Lower leg skin (tissue), 3 donors: ENCODE results near the gene EBF4.

Experiments
- POLR2A ChIP-seq, 2 donors: fragments of 450-650 bp; IDR thresholded peaks; one replicate each; pipeline ENCODE4 v1.6.1; 2016 to 2017; ENCODE audit warnings: antibody characterized with exemption in 2 of 2, mild to moderate bottlenecking in 1 of 2, moderate library complexity in 1 of 2
- TF ChIP-seq, protein P1 (sequence below), 3 donors: fragments of 450-650 bp; IDR thresholded peaks; one replicate each; pipeline ENCODE4 v1.5.1; 2016; ENCODE audit warnings: antibody characterized with exemption in 3 of 3, mild to moderate bottlenecking in 3 of 3, moderate library complexity in 2 of 3

DNA sequence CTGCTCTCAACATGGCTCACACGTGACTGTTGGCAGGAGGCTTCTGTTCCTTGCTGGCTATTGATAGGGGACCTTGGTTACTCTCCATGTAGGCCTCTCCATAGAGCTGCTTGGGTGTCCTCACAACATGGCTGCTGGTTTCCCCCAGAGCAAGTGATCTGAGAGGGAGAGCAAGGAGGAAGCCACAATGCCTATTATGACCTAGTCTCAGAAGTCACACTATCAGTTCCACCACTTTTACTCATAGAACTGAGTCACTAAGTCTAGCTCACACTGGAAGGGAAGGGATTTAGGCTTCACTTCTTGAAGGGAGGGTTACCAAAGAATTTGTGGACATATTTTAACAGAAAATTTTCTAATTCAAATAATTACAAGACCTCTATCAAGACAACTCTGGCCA lies 48.9 kb upstream of the EBF4 start:
- TF ChIP-seq, protein P1, sequence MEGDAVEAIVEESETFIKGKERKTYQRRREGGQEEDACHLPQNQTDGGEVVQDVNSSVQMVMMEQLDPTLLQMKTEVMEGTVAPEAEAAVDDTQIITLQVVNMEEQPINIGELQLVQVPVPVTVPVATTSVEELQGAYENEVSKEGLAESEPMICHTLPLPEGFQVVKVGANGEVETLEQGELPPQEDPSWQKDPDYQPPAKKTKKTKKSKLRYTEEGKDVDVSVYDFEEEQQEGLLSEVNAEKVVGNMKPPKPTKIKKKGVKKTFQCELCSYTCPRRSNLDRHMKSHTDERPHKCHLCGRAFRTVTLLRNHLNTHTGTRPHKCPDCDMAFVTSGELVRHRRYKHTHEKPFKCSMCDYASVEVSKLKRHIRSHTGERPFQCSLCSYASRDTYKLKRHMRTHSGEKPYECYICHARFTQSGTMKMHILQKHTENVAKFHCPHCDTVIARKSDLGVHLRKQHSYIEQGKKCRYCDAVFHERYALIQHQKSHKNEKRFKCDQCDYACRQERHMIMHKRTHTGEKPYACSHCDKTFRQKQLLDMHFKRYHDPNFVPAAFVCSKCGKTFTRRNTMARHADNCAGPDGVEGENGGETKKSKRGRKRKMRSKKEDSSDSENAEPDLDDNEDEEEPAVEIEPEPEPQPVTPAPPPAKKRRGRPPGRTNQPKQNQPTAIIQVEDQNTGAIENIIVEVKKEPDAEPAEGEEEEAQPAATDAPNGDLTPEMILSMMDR (IDR thresholded peaks at IDR 0.05), result no peak
- no peak for TF ChIP-seq POLR2A (IDR thresholded peaks at IDR 0.05)
